OCI-LY1 (cell line): ENCODE data around the gene PRSS8.
"Not testable (repeated sequence)": the region's sequence is repeated elsewhere in the genome, so short reads cannot be mapped to it uniquely, and the experiment has no call there.

Source experiments
- H2AFZ ChIP-seq: fragments of 200-600 bp; sonication (generic), shearing (Covaris generic); 2 replicates; pipeline ENCODE4 v1.6.0; 2014; ENCODE audit warnings: antibody characterized with exemption, mild to moderate bottlenecking, low read length
- H3F3A ChIP-seq: fragments of 200-600 bp; sonication (generic), shearing (Covaris generic); 2 replicates; pipeline ENCODE4 v1.6.0; 2014; ENCODE audit warnings: mild to moderate bottlenecking, antibody characterized with exemption, low read length, moderate library complexity; ENCODE audit not compliant: insufficient read depth
- H3K27ac ChIP-seq: fragments of 200-600 bp; sonication (generic); 2 replicates; pipeline ENCODE4 v1.5.1; 2014; ENCODE audit warnings: low read length, mixed run types, mild to moderate bottlenecking, low read depth; ENCODE audit not compliant: poor library complexity, severe bottlenecking
- H3K27me3 ChIP-seq: fragments of 200-600 bp; sonication (generic); 2 replicates; pipeline ENCODE4 v1.6.0; 2014; ENCODE audit warnings: antibody characterized with exemption, mild to moderate bottlenecking, low read length, moderate library complexity; ENCODE audit not compliant: insufficient read depth
- H3K36me3 ChIP-seq: fragments of 200-600 bp; sonication (generic); 2 replicates; pipeline ENCODE4 v1.6.1; 2014; ENCODE audit warnings: mild to moderate bottlenecking, antibody characterized with exemption, low read length, moderate library complexity, mixed read lengths; ENCODE audit not compliant: insufficient read depth
- H3K4me1 ChIP-seq: fragments of 200-600 bp; sonication (generic); 2 replicates; pipeline ENCODE4 v1.5.1; 2014; ENCODE audit warnings: mild to moderate bottlenecking, low read length, moderate library complexity; ENCODE audit not compliant: insufficient read depth, severe bottlenecking
- H3K4me2 ChIP-seq: fragments of 200-600 bp; sonication (generic), shearing (Covaris generic); 2 replicates; pipeline ENCODE4 v1.6.1; 2014; ENCODE audit warnings: low read length
- H3K4me3 ChIP-seq: fragments of 200-600 bp; sonication (generic); 2 replicates; pipeline ENCODE4 v1.5.1; 2014; ENCODE audit warnings: low read length, low read depth, mild to moderate bottlenecking, mixed read lengths; ENCODE audit not compliant: poor library complexity, severe bottlenecking
- H3K79me2 ChIP-seq: fragments of 200-600 bp; shearing (Covaris generic); 2 replicates; pipeline ENCODE4 v1.6.1; 2016; ENCODE audit warnings: mixed run types, low read length, mixed read lengths; ENCODE audit not compliant: insufficient read depth
- H3K9ac ChIP-seq: fragments of 200-600 bp; sonication (generic), shearing (Covaris generic); 2 replicates; pipeline ENCODE4 v1.6.1; 2014; ENCODE audit warnings: mild to moderate bottlenecking, low read length, mixed read lengths
- H3K9me2 ChIP-seq: fragments of 200-600 bp; sonication (generic), shearing (Covaris generic); 2 replicates; pipeline ENCODE4 v1.6.1; 2014; ENCODE audit warnings: low read depth, mild to moderate bottlenecking, low read length, mixed read lengths
- H3K9me3 ChIP-seq: fragments of 200-600 bp; shearing (Covaris generic); 2 replicates; pipeline ENCODE4 v1.6.1; 2014; ENCODE audit warnings: low read length, mixed read lengths
- H4K20me1 ChIP-seq: fragments of 200-600 bp; sonication (generic), shearing (Covaris generic); 2 replicates; pipeline ENCODE4 v1.6.0; 2016; ENCODE audit warnings: mild to moderate bottlenecking, low read length; ENCODE audit not compliant: insufficient read depth
- EZH2 ChIP-seq: fragments of 200-600 bp; sonication (generic), shearing (Covaris generic); IDR thresholded peaks from 2 replicates; pipeline ENCODE4 v1.8.0; 2017; ENCODE audit warnings: borderline replicate concordance, mixed run types, mild to moderate bottlenecking, antibody characterized with exemption, low read length, moderate library complexity, mixed read lengths
- TF ChIP-seq, protein P1 (sequence below): fragments of 200-600 bp; sonication (generic), shearing (Covaris generic); IDR thresholded peaks from 2 replicates; pipeline ENCODE4 v1.5.1; 2017; ENCODE audit warnings: mild to moderate bottlenecking, antibody characterized with exemption, low read length, moderate library complexity, mixed read lengths

The PRSS8 gene

DNA sequence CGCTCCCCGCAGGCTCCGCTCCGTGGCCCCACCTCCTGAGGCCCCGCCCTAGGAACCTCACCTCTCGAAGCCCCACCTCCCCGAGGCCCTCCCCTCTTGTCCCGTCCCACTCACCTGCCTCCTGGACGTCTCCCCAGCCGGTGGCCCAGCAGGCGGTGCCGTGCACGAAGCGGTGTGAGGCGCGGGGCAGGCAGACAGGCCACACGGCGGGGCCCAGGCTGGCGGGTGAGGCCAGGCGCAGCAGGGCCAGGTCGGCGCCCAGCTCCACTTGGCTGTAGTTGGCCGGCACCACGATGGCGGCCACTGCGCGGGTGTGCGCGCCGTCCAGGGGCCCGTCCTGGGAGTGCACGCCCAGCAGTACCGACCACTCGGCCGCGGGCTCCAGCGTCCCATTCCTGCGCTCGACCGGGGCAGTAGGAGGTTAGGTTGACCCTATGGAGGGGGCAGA lies 12.8 kb upstream of the PRSS8 start:
- no peak overlapping the region for H3K4me2 ChIP-seq

DNA sequence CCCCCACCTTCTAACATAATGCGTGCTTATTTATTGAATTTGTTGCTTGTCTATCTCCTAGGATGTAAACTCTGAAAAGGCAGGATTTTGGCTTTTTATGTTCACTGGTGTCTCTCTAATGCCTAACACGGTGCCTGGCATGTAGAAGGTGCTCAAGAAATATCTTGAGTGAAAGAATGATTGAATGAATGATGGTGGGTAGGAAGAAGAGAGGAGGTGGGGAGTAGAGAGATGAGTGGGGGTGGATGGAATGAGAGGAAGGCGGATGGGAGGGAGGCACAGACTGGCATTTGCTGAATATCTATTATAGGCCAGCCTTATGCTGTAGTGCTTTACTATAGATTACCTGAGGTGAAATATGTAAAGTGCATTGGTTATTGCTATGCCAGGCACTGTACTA lies 12.0 kb upstream of the PRSS8 start:
- Histone ChIP-seq H4K20me1 (no peaks in the 10 kb centered on the region), H3K4me3 (no peak overlapping the region), H3K9me2 (no peaks in the 10 kb centered on the region), H3K4me2 (no peak overlapping the region), H3K79me2 (no peaks in the 10 kb centered on the region), H3K36me3 (no peaks in the 10 kb centered on the region), H3K27me3 (peaks cover 6% of the 10 kb centered on the region; the same call in 1 of the 2 replicates), H3K9ac (no peak overlapping the region), H2AFZ (no peak overlapping the region), H3K4me1 (peaks cover 3% of the 10 kb centered on the region), H3K9me3 (no peaks in the 10 kb centered on the region), H3K27ac (no peak overlapping the region), H3F3A (no peaks in the 10 kb centered on the region)
- TF ChIP-seq, protein P1, sequence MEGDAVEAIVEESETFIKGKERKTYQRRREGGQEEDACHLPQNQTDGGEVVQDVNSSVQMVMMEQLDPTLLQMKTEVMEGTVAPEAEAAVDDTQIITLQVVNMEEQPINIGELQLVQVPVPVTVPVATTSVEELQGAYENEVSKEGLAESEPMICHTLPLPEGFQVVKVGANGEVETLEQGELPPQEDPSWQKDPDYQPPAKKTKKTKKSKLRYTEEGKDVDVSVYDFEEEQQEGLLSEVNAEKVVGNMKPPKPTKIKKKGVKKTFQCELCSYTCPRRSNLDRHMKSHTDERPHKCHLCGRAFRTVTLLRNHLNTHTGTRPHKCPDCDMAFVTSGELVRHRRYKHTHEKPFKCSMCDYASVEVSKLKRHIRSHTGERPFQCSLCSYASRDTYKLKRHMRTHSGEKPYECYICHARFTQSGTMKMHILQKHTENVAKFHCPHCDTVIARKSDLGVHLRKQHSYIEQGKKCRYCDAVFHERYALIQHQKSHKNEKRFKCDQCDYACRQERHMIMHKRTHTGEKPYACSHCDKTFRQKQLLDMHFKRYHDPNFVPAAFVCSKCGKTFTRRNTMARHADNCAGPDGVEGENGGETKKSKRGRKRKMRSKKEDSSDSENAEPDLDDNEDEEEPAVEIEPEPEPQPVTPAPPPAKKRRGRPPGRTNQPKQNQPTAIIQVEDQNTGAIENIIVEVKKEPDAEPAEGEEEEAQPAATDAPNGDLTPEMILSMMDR, result no peak
- no peak for TF ChIP-seq EZH2

More for the DNA sequence above, 12.8 kb upstream of the PRSS8 start:
- no peaks in the 10 kb centered on the region for H4K20me1 ChIP-seq
- no peaks in the 10 kb centered on the region for H3K9me3 ChIP-seq
- H3K4me3 ChIP-seq, result no peak overlapping the region
- no peak for TF ChIP-seq EZH2
- TF ChIP-seq, protein P1, result no peak
- no peak overlapping the region for H3K9ac ChIP-seq
- H3K4me1 ChIP-seq, result no peaks in the 10 kb centered on the region
- H3K27ac ChIP-seq, result no peak overlapping the region
- no peaks in the 10 kb centered on the region for H3K79me2 ChIP-seq
- H3F3A ChIP-seq, result no peaks in the 10 kb centered on the region
- no peak overlapping the region for H2AFZ ChIP-seq
- H3K9me2 ChIP-seq, result no peaks in the 10 kb centered on the region
- H3K27me3 ChIP-seq, result peaks cover 6% of the 10 kb centered on the region; the same call in 1 of the 2 replicates
- no peaks in the 10 kb centered on the region for H3K36me3 ChIP-seq

DNA sequence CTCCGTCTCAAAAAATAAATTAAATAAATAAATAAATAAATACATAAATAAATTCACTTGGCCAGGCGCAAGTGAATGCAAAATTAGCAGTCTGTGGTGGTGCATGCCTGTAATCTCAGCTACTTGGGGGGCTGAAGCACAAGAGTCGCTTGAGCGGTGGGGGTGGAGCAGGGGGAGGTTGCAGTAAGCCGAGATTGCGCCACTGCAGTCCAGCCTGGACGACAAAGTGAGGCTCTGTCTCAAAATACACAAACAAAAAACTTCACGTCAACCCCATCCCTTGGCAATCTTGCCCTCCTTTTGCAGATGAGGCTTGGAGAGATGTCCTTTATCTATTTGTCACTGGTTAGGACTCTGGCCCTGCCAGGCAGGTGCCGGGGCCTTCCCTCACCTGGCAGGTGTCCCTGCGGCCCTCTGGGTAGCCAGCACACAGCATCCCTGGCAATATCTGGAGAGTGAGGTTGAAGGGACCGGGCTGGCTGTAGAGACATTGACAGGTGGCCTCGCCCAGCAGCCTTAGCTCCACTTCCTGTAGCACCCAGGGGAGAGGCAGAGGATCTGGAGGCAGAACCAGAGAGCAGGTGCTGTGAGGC lies 10.0 kb upstream of the PRSS8 start:
- Histone ChIP-seq H3K9me2 (no peaks in the 10 kb centered on the region), H3K27me3 (peaks cover 6% of the 10 kb centered on the region; the same call in 1 of the 2 replicates)
- TF ChIP-seq, protein P1, result no peak
- TF ChIP-seq EZH2, result no peak

DNA sequence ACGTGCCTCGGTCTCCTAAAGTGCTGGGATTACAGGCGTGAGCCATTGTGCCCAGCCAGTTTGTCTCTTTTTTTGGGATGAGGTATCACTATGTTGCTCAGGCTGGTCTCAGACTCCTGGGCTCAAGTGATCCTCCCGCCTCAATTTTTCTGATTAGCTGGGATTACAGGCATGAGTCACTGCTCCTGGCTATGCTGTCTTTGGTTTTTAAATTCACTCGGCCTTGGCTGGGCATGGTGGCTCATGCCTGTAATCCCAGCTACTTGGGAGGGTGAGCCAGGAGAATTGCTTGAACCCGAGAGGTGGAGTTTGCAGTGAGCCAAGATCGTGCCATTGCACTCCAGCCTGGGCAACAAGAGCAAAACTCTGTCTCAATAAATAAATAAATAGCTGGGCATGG lies 8.9 kb upstream of the PRSS8 start:
- H4K20me1 ChIP-seq, H3F3A ChIP-seq, H3K36me3 ChIP-seq, H3K9me2 ChIP-seq, H3K9me3 ChIP-seq, H3K27me3 ChIP-seq, H3K4me1 ChIP-seq, H3K79me2 ChIP-seq, H3K4me2 ChIP-seq, H2AFZ ChIP-seq, H3K9ac ChIP-seq, H3K27ac ChIP-seq, H3K4me3 ChIP-seq: not testable (repeated sequence)

More for the DNA sequence above, 10.0 kb upstream of the PRSS8 start:
- Histone ChIP-seq H3K36me3 (no peaks in the 10 kb centered on the region), H3K27ac (no peak overlapping the region), H3K9ac (no peak overlapping the region), H3F3A (no peaks in the 10 kb centered on the region), H3K9me3 (no peaks in the 10 kb centered on the region), H2AFZ (no peak overlapping the region), H3K4me3 (no peak overlapping the region), H3K79me2 (no peaks in the 10 kb centered on the region), H3K4me2 (no peak overlapping the region), H4K20me1 (no peaks in the 10 kb centered on the region), H3K4me1 (peaks cover 10% of the 10 kb centered on the region)
